HEK293 (cell line): ENCODE measurements around the gene MTMR10.

Source experiments
- CTCF ChIA-PET: fragments of 350-600 bp; formaldehyde crosslinking; extraction: SDS; loops from one replicate; lab custom pipeline; 2021; ENCODE audit warnings: antibody characterized with exemption; lab: Yijun Ruan, JAX
- POLR2A ChIA-PET: fragments of 300-600 bp; formaldehyde crosslinking; extraction: SDS; loops from one replicate; lab custom pipeline; 2020; ENCODE audit warnings: antibody characterized with exemption, inconsistent platforms; lab: Yijun Ruan, JAX
- H3K27ac ChIP-seq: fragments of 200-500 bp; sonication (Bioruptor generic); 2 replicates; pipeline ENCODE4 v1.5.1; 2014; ENCODE audit warnings: low read depth, low read length, control low read depth, inconsistent platforms; ENCODE audit errors: extremely low read depth
- H3K36me3 ChIP-seq, 2 experiments: fragments of 200-500 bp in 1 of 2; sonication (Bioruptor generic) in 1 of 2; 1 replicate in 1 of 2; 2 replicates in 1 of 2; pipeline ENCODE4 v1.5.1; 2014 to 2017; ENCODE audit warnings: inconsistent platforms in 2 of 2, low read length in 2 of 2; ENCODE audit not compliant: control insufficient read depth in 2 of 2, insufficient read depth in 1 of 2
- H3K4me1 ChIP-seq: fragments of 200-500 bp; sonication (Bioruptor generic); 2 replicates; pipeline ENCODE4 v1.5.1; 2014; ENCODE audit warnings: mild to moderate bottlenecking, low read length, inconsistent platforms; ENCODE audit not compliant: control insufficient read depth, insufficient read depth
- H3K4me3 ChIP-seq: 2 replicates; pipeline ENCODE4 v1.5.1; 2011; ENCODE audit warnings: low read depth, mild to moderate bottlenecking, control low read depth, low read length, moderate library complexity
- H3K9me3 ChIP-seq: fragments of 200-500 bp; sonication (Bioruptor generic); 2 replicates; pipeline ENCODE4 v1.5.1; 2014; ENCODE audit warnings: low read depth, low read length, inconsistent platforms; ENCODE audit not compliant: control insufficient read depth, insufficient read depth
- BCL11A ChIP-seq: fragments of 450-650 bp; formaldehyde crosslinking; IDR thresholded peaks from 2 replicates; pipeline ENCODE4 v1.5.1; 2016; ENCODE audit warnings: low read depth, missing biosample characterization, missing genetic modification characterization
- FEZF1 ChIP-seq: fragments of 450-650 bp; formaldehyde crosslinking; IDR thresholded peaks from 2 replicates; pipeline ENCODE4 v1.5.1; 2016; ENCODE audit warnings: missing biosample characterization, missing genetic modification characterization
- GLIS1 ChIP-seq: fragments of 450-650 bp; formaldehyde crosslinking; IDR thresholded peaks from 2 replicates; pipeline ENCODE4 v1.5.1; 2016; ENCODE audit warnings: missing biosample characterization, missing genetic modification characterization
- KLF9 ChIP-seq: fragments of 450-650 bp; formaldehyde crosslinking; IDR thresholded peaks from 2 replicates; pipeline ENCODE4 v1.5.1; 2016; ENCODE audit warnings: missing biosample characterization, missing genetic modification characterization, low read depth
- MZF1 ChIP-seq: fragments of 450-650 bp; formaldehyde crosslinking; IDR thresholded peaks from 2 replicates; pipeline ENCODE4 v1.5.1; 2017; ENCODE audit warnings: missing biosample characterization, missing genetic modification characterization, borderline replicate concordance
- SCRT2 ChIP-seq: fragments of 450-650 bp; formaldehyde crosslinking; IDR thresholded peaks from 2 replicates; pipeline ENCODE4 v1.5.1; 2016; ENCODE audit warnings: missing biosample characterization, missing genetic modification characterization
- TSHZ1 ChIP-seq: fragments of 450-650 bp; formaldehyde crosslinking; IDR thresholded peaks from 2 replicates; pipeline ENCODE4 v1.5.1; 2016; ENCODE audit warnings: missing biosample characterization, missing genetic modification characterization, borderline replicate concordance
- ZFHX2 ChIP-seq: fragments of 450-650 bp; formaldehyde crosslinking; conservative IDR thresholded peaks from 2 replicates; pipeline ENCODE4 v1.5.1; 2016; ENCODE audit warnings: missing biosample characterization, missing genetic modification characterization
- ZNF133 ChIP-seq: fragments of 450-650 bp; formaldehyde crosslinking; IDR thresholded peaks from 2 replicates; pipeline ENCODE4 v1.5.1; 2016; ENCODE audit warnings: missing biosample characterization, missing genetic modification characterization
- ZNF138 ChIP-seq: fragments of 450-650 bp; formaldehyde crosslinking; IDR thresholded peaks from 2 replicates; pipeline ENCODE4 v1.5.1; 2016; ENCODE audit warnings: missing biosample characterization, missing genetic modification characterization, borderline replicate concordance
- ZNF16 ChIP-seq: fragments of 450-650 bp; formaldehyde crosslinking; IDR thresholded peaks from 2 replicates; pipeline ENCODE4 v1.5.1; 2016; ENCODE audit warnings: low read depth, missing biosample characterization, missing genetic modification characterization
- ZNF174 ChIP-seq: fragments of 450-650 bp; formaldehyde crosslinking; IDR thresholded peaks from 2 replicates; pipeline ENCODE4 v1.5.0; 2017; ENCODE audit warnings: missing biosample characterization, mild to moderate bottlenecking, missing genetic modification characterization
- ZNF248 ChIP-seq: fragments of 450-650 bp; formaldehyde crosslinking; IDR thresholded peaks from 2 replicates; pipeline ENCODE4 v1.5.1; 2017; ENCODE audit warnings: missing biosample characterization, missing genetic modification characterization
- ZNF274 ChIP-seq, 2 experiments: fragments of 200-500 bp in 1 of 2; fragments of 450-650 bp in 1 of 2; sonication (Bioruptor generic) in 1 of 2; formaldehyde crosslinking in 1 of 2; IDR thresholded peaks; 2 replicates each; pipeline versions ENCODE4 v1.5.1 to v1.6.1; 2014 to 2016; ENCODE audit warnings: borderline replicate concordance in 1 of 2, inconsistent platforms in 1 of 2, low read length in 1 of 2, missing biosample characterization in 1 of 2, missing genetic modification characterization in 1 of 2
- ZNF404 ChIP-seq: fragments of 450-650 bp; formaldehyde crosslinking; IDR thresholded peaks from 2 replicates; pipeline ENCODE4 v1.5.1; 2017; ENCODE audit warnings: missing biosample characterization, missing genetic modification characterization
- ZNF433 ChIP-seq: fragments of 450-650 bp; formaldehyde crosslinking; IDR thresholded peaks from 2 replicates; pipeline ENCODE4 v1.5.1; 2016; ENCODE audit warnings: missing biosample characterization, missing genetic modification characterization, low read depth
- ZNF600 ChIP-seq: fragments of 450-650 bp; formaldehyde crosslinking; IDR thresholded peaks from 2 replicates; pipeline ENCODE4 v1.5.1; 2016; ENCODE audit warnings: missing biosample characterization, missing genetic modification characterization
- ZNF621 ChIP-seq: fragments of 450-650 bp; formaldehyde crosslinking; IDR thresholded peaks from 2 replicates; pipeline ENCODE4 v1.5.1; 2017; ENCODE audit warnings: missing biosample characterization, missing genetic modification characterization
- ZNF777 ChIP-seq: fragments of 450-650 bp; formaldehyde crosslinking; IDR thresholded peaks from 2 replicates; pipeline ENCODE4 v1.5.1; 2017; ENCODE audit warnings: missing biosample characterization, missing genetic modification characterization, borderline replicate concordance
- ZSCAN4 ChIP-seq: fragments of 450-650 bp; formaldehyde crosslinking; IDR thresholded peaks from 2 replicates; pipeline ENCODE4 v1.5.1; 2017; ENCODE audit warnings: missing biosample characterization, missing genetic modification characterization
- TF ChIP-seq, protein P1 (sequence below): fragments of 450-650 bp; formaldehyde crosslinking; IDR thresholded peaks from 2 replicates; pipeline ENCODE4 v1.5.1; 2016; ENCODE audit warnings: missing biosample characterization, missing genetic modification characterization
- TF ChIP-seq, protein P2 (sequence below): fragments of 450-650 bp; formaldehyde crosslinking; IDR thresholded peaks from 2 replicates; pipeline ENCODE4 v1.5.1; 2016; ENCODE audit warnings: missing biosample characterization, missing genetic modification characterization

MTMR10 gene

DNA sequence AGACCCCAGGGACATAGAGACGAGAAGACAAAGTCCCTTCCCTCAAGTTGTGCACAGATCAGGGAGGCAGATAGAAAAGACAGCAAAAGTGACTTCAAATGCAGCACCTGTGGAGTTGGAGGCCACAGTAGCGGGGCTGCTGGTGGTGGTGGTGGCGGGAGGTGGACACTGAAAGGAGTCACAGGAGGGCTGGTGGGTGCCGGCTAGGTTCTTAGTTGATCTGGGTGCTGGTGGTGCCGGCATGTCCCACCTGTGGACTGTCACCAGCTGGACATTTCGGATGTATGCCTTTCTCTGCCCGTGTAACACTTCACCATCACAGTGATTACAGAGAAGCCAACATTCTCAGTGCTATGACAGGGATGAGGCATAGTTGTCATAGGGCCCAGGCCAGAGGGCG, 49.2 kb upstream of the MTMR10 start:
- H3K9me3 ChIP-seq = no peaks in the 10 kb centered on the region
- TF ChIP-seq, protein P1, sequence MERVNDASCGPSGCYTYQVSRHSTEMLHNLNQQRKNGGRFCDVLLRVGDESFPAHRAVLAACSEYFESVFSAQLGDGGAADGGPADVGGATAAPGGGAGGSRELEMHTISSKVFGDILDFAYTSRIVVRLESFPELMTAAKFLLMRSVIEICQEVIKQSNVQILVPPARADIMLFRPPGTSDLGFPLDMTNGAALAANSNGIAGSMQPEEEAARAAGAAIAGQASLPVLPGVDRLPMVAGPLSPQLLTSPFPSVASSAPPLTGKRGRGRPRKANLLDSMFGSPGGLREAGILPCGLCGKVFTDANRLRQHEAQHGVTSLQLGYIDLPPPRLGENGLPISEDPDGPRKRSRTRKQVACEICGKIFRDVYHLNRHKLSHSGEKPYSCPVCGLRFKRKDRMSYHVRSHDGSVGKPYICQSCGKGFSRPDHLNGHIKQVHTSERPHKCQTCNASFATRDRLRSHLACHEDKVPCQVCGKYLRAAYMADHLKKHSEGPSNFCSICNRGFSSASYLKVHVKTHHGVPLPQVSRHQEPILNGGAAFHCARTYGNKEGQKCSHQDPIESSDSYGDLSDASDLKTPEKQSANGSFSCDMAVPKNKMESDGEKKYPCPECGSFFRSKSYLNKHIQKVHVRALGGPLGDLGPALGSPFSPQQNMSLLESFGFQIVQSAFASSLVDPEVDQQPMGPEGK (tag by site-specific recombination) = no peak
- TF ChIP-seq, protein P2, sequence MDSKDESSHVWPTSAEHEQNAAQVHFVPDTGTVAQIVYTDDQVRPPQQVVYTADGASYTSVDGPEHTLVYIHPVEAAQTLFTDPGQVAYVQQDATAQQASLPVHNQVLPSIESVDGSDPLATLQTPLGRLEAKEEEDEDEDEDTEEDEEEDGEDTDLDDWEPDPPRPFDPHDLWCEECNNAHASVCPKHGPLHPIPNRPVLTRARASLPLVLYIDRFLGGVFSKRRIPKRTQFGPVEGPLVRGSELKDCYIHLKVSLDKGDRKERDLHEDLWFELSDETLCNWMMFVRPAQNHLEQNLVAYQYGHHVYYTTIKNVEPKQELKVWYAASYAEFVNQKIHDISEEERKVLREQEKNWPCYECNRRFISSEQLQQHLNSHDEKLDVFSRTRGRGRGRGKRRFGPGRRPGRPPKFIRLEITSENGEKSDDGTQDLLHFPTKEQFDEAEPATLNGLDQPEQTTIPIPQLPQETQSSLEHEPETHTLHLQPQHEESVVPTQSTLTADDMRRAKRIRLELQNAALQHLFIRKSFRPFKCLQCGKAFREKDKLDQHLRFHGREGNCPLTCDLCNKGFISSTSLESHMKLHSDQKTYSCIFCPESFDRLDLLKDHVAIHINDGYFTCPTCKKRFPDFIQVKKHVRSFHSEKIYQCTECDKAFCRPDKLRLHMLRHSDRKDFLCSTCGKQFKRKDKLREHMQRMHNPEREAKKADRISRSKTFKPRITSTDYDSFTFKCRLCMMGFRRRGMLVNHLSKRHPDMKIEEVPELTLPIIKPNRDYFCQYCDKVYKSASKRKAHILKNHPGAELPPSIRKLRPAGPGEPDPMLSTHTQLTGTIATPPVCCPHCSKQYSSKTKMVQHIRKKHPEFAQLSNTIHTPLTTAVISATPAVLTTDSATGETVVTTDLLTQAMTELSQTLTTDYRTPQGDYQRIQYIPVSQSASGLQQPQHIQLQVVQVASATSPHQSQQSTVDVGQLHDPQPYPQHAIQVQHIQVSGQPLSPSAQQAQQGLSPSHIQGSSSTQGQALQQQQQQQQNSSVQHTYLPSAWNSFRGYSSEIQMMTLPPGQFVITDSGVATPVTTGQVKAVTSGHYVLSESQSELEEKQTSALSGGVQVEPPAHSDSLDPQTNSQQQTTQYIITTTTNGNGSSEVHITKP (tag by site-specific recombination) = no peak
- no peak overlapping the region for H3K27ac ChIP-seq
- CTCF ChIA-PET = no interaction called here
- H3K4me1 ChIP-seq = no peaks in the 10 kb centered on the region
- no peak overlapping the region for H3K4me3 ChIP-seq
- no peaks in the 10 kb centered on the region for H3K36me3 ChIP-seq
- POLR2A ChIA-PET = no interaction called here

DNA sequence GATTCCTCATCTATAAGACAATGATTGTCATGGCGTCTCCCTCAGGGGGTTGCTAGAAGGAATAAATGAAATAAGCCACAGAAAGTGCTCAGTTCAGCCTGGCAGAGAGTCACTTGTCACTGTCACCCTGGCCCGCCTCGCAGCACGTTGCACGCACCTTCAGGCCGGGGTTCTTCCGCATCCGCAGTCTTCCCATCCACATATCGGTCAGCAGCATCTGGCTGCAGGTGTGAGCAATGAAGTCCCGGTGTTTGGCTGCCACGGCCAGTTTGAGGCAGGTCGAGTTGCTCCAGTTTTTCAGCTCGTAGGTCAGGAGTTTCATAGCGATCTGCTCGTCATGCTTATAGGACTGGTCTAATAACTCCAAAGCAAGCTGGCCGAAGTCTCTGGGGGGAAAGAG, 48.5 kb upstream of the MTMR10 start:
- CTCF ChIA-PET = no interaction called here

GRCh38 chr15:31037731-31038477, 46.5 kb upstream of the MTMR10 start:
- Histone ChIP-seq H3K4me1 (no peaks in the 10 kb centered on the region), H3K36me3 (no peaks in the 10 kb centered on the region), H3K27ac (no peak overlapping the region), H3K4me3 (no peak overlapping the region), H3K9me3 (no peaks in the 10 kb centered on the region)
- ChIA-PET POLR2A (interaction anchor here (0.7 kb wide), 1 partner anchor 420 kb away, joined by 3 read pairs; no protein-coding TSS in a partner anchor), CTCF (no interaction called here)
- TF ChIP-seq ZFHX2 (no peak), BCL11A (tag by site-specific recombination) (no peak), ZNF621 (tag by site-specific recombination) (no peak), ZNF600 (tag by site-specific recombination) (no peak), ZNF174 (tag by site-specific recombination) (no peak), ZSCAN4 (tag by site-specific recombination) (no peak), MZF1 (no peak), TSHZ1 (no peak), ZNF16 (tag by site-specific recombination) (no peak), ZNF404 (no peak), ZNF433 (tag by site-specific recombination) (no peak), ZNF274 (IDR thresholded peaks at IDR 0.05; ENCODE audit: low read length) (no peak), ZNF274 (tag by site-specific recombination; IDR thresholded peaks at IDR 0.05; ENCODE audit: borderline replicate concordance) (no peak)

More for the DNA sequence above, 48.5 kb upstream of the MTMR10 start:
- no peaks in the 10 kb centered on the region for H3K4me1 ChIP-seq
- TF ChIP-seq ZNF133 (no peak), KLF9 (tag by site-specific recombination) (no peak), SCRT2 (tag by site-specific recombination) (no peak), ZNF138 (tag by site-specific recombination) (no peak), FEZF1 (no peak), GLIS1 (tag by site-specific recombination) (no peak), ZNF777 (tag by site-specific recombination) (no peak), ZNF248 (tag by site-specific recombination) (no peak)
- TF ChIP-seq, all 188 proteins: peak for 0
- no peaks in the 10 kb centered on the region for H3K36me3 ChIP-seq
- no peak overlapping the region for H3K4me3 ChIP-seq
- POLR2A ChIA-PET = interaction anchor here (1.4 kb wide), 1 partner anchor 48 kb away, joined by 3 read pairs; the partner anchor contains the start of gene MTMR10
- no peaks in the 10 kb centered on the region for H3K9me3 ChIP-seq
- H3K27ac ChIP-seq = no peak overlapping the region
